H9 (cell line): ENCODE data around the gene SEMA4D. TPM values are rescaled to one million over a fixed set of nuclear protein-coding genes. Genes with fewer than 3 reads are reported as not detected.

Experiments used
- DNase-seq: peaks from one replicate; pipeline ENCODE4 v3.0.0-alpha.2; 2017
- H2AFZ ChIP-seq: one replicate; pipeline ENCODE4 v1.6.1; 2013; ENCODE audit warnings: mild to moderate bottlenecking, low read length, control low read depth, moderate library complexity
- H2AK5ac ChIP-seq: 2 replicates; pipeline ENCODE4 v1.6.1; 2013; ENCODE audit warnings: low read length, control low read depth, mixed read lengths; ENCODE audit not compliant: insufficient read length
- H2BK120ac ChIP-seq: one replicate; pipeline ENCODE4 v1.6.1; 2013; ENCODE audit warnings: low read depth, mild to moderate bottlenecking, low read length, control low read depth, inconsistent platforms; ENCODE audit not compliant: poor library complexity, severe bottlenecking
- H2BK12ac ChIP-seq: 2 replicates; pipeline ENCODE4 v1.6.1; 2013; ENCODE audit warnings: low read length, control low read depth, mixed read lengths, low read depth; ENCODE audit not compliant: insufficient read length
- H2BK15ac ChIP-seq: 2 replicates; pipeline ENCODE4 v1.6.1; 2013; ENCODE audit warnings: low read depth, low read length, control low read depth
- H2BK20ac ChIP-seq: one replicate; pipeline ENCODE4 v1.6.1; 2013; ENCODE audit warnings: low read depth, mild to moderate bottlenecking, low read length, control low read depth, inconsistent platforms; ENCODE audit not compliant: poor library complexity, severe bottlenecking
- H2BK5ac ChIP-seq: 2 replicates; pipeline ENCODE4 v1.6.1; 2013; ENCODE audit warnings: low read length, control low read depth, mixed read lengths; ENCODE audit not compliant: insufficient read length
- H3K14ac ChIP-seq: 2 replicates; pipeline ENCODE4 v1.6.1; 2013; ENCODE audit warnings: low read length, control low read depth; ENCODE audit not compliant: insufficient read depth
- H3K18ac ChIP-seq: 2 replicates; pipeline ENCODE4 v1.6.1; 2013; ENCODE audit warnings: low read depth, mild to moderate bottlenecking, mixed read lengths, low read length, control low read depth; ENCODE audit not compliant: insufficient read length
- H3K23ac ChIP-seq: 2 replicates; pipeline ENCODE4 v1.6.1; 2013; ENCODE audit warnings: low read length, control low read depth, mixed read lengths, low read depth; ENCODE audit not compliant: insufficient read length
- H3K23me2 ChIP-seq: 2 replicates; pipeline ENCODE4 v1.6.1; 2013; ENCODE audit warnings: low read depth, mild to moderate bottlenecking, mixed read lengths, low read length, control low read depth; ENCODE audit not compliant: insufficient read length, poor library complexity, severe bottlenecking
- H3K27ac ChIP-seq: 2 replicates; pipeline ENCODE4 v1.5.1; 2013; ENCODE audit warnings: low read length, control low read depth, mixed read lengths, low read depth; ENCODE audit not compliant: insufficient read length
- H3K27me3 ChIP-seq: 2 replicates; pipeline ENCODE4 v1.6.1; 2013; ENCODE audit warnings: low read length, control low read depth, inconsistent platforms; ENCODE audit not compliant: insufficient read depth
- H3K4ac ChIP-seq: 2 replicates; pipeline ENCODE4 v1.6.1; 2013; ENCODE audit warnings: low read depth, mild to moderate bottlenecking, control low read depth, inconsistent platforms, low read length, moderate library complexity
- H3K4me1 ChIP-seq: 2 replicates; pipeline ENCODE4 v1.6.1; 2013; ENCODE audit warnings: low read length, control low read depth, inconsistent platforms; ENCODE audit not compliant: insufficient read depth
- H3K4me2 ChIP-seq: 2 replicates; pipeline ENCODE4 v1.6.1; 2013; ENCODE audit warnings: low read length, control low read depth, mixed read lengths; ENCODE audit not compliant: insufficient read length, insufficient read depth
- H3K56ac ChIP-seq: 2 replicates; pipeline ENCODE4 v1.6.1; 2013; ENCODE audit warnings: low read depth, mild to moderate bottlenecking, mixed read lengths, low read length, control low read depth; ENCODE audit not compliant: insufficient read length
- H3K79me1 ChIP-seq: 2 replicates; pipeline ENCODE4 v1.6.1; 2013; ENCODE audit warnings: low read depth, mild to moderate bottlenecking, moderate library complexity, low read length, control low read depth, inconsistent platforms; ENCODE audit not compliant: insufficient read depth, poor library complexity, severe bottlenecking
- H3K79me2 ChIP-seq: 2 replicates; pipeline ENCODE4 v1.6.1; 2013; ENCODE audit warnings: low read length, control low read depth, inconsistent platforms; ENCODE audit not compliant: insufficient read depth
- H3K9ac ChIP-seq: 2 replicates; pipeline ENCODE4 v1.6.1; 2013; ENCODE audit warnings: low read length, control low read depth, mixed read lengths; ENCODE audit not compliant: insufficient read length; ENCODE audit errors: extremely low read depth
- H3K9me3 ChIP-seq: one replicate; pipeline ENCODE4 v1.6.1; 2013; ENCODE audit warnings: low read depth, low read length, inconsistent platforms; ENCODE audit not compliant: control insufficient read depth
- H3T11ph ChIP-seq: one replicate; pipeline ENCODE4 v1.6.1; 2013; ENCODE audit warnings: mild to moderate bottlenecking, low read length, control low read depth, inconsistent platforms
- H4K20me1 ChIP-seq: one replicate; pipeline ENCODE4 v1.6.1; 2013; ENCODE audit not compliant: control insufficient read depth, insufficient read length, insufficient read depth
- H4K5ac ChIP-seq: 2 replicates; pipeline ENCODE4 v1.6.1; 2013; ENCODE audit warnings: low read depth, mild to moderate bottlenecking, mixed read lengths, low read length, control low read depth; ENCODE audit not compliant: insufficient read length
- H4K8ac ChIP-seq: replicated peaks from 2 replicates; pipeline ENCODE4 v1.6.1; 2013; ENCODE audit warnings: low read length, control low read depth, mixed read lengths, low read depth; ENCODE audit not compliant: insufficient read length
- H4K91ac ChIP-seq: 2 replicates; pipeline ENCODE4 v1.6.1; 2013; ENCODE audit warnings: low read depth, mild to moderate bottlenecking, moderate library complexity, mixed read lengths, low read length, control low read depth; ENCODE audit not compliant: insufficient read length
- H3K27ac Mint-ChIP-seq, 3 experiments: 2 replicates in 2 of 3; 3 replicates in 1 of 3; pipeline ENCODE4 v1.8.0; 2020 to 2021; ENCODE audit warnings: mixed read lengths in 3 of 3, mild to moderate bottlenecking in 1 of 3, moderate library complexity in 1 of 3
- H3K27me3 Mint-ChIP-seq: 2 replicates; pipeline ENCODE4 v1.8.0; 2021; ENCODE audit warnings: low read depth, mild to moderate bottlenecking, moderate library complexity, mixed read lengths
- H3K36me3 Mint-ChIP-seq, 3 experiments: 2 replicates in 2 of 3; 3 replicates in 1 of 3; pipeline ENCODE4 v1.8.0; 2020 to 2021; ENCODE audit warnings: low read depth in 3 of 3, mixed read lengths in 3 of 3; ENCODE audit not compliant: insufficient read depth in 1 of 3
- H3K4me1 Mint-ChIP-seq, 2 experiments: 2 replicates each; pipeline ENCODE4 v1.8.0; 2020; ENCODE audit warnings: mixed read lengths in 2 of 2
- H3K4me3 Mint-ChIP-seq, 2 experiments: 2 replicates in 1 of 2; 3 replicates in 1 of 2; pipeline ENCODE4 v1.8.0; 2020 to 2021; ENCODE audit warnings: mild to moderate bottlenecking in 2 of 2, mixed read lengths in 2 of 2, moderate library complexity in 1 of 2
- H3K9me3 Mint-ChIP-seq, 2 experiments: 2 replicates in 1 of 2; 3 replicates in 1 of 2; pipeline ENCODE4 v1.8.0; 2020; ENCODE audit warnings: mild to moderate bottlenecking in 2 of 2, mixed read lengths in 2 of 2, moderate library complexity in 1 of 2
- CTCF ChIP-seq: fragments of 200-600 bp; sonication (generic); conservative IDR thresholded peaks from 3 replicates; pipeline ENCODE4 v1.8.0; 2021; ENCODE audit warnings: antibody characterized with exemption, mild to moderate bottlenecking
- WGBS: extraction: QIAGEN DNeasy Blood & Tissue Kit; methylation state at CpG from one replicate; pipeline ENCODE4 v1.1.7; 2013; ENCODE audit warnings: missing lambda C conversion rate, low lambda C conversion rate, mixed read lengths; ENCODE audit not compliant: insufficient read length; ENCODE audit errors: extremely low coverage; 5-methylcytosine and 5-hydroxymethylcytosine counted together
- long read RNA-seq: library from polyadenylated mRNA; unstranded; transcript quantifications from one replicate; pipeline ENCODE4 v2.0.0, GENCODE V29; 2020
- total RNA-seq: library from RNA; stranded (reverse); gene quantifications from 2 replicates; pipeline ENCODE4 v1.2.1, GENCODE V29; 2021

The SEMA4D gene
- total RNA-seq = 41.8 and 47.2 TPM in 2 replicates
- long read RNA-seq, partial matches to known transcripts = 25 of 38 reads
- long read RNA-seq, other reads (novel, unspliced or antisense) = 9 of 38 reads

GRCh38 chr9:89497978-89498851 lies at the start of gene SEMA4D:
SEMA4D (minus strand) TSS chr9:89498113; CDS start chr9:89405456, 92,657 bp downstream.
- H3K27me3 ChIP-seq = no peaks in the 10 kb centered on the region
- no peak within 1 kb of the TSS for H2AK5ac ChIP-seq
- no peak within 1 kb of the TSS for H3K18ac ChIP-seq
- DNase-seq = peak; percentile 84
- TF ChIP-seq CTCF = no peak
- Mint-ChIP-seq H3K36me3 (no peaks in the 10 kb centered on the region; a peak in 1 of 7 replicates), H3K4me1 (peaks cover 57% of the 10 kb centered on the region in 2 experiments), H3K27me3 (no peaks in the 10 kb centered on the region; the same call in none of the 2 replicates), H3K4me3 (peak within 1 kb of the TSS; percentile 67 to 85), H3K27ac (peak within 1 kb of the TSS in 2 of 3 experiments; percentile 73 to 81; a peak in 3 of 7 replicates), H3K9me3 (no peaks in the 10 kb centered on the region)
- H4K5ac ChIP-seq = no peak within 1 kb of the TSS
- peak within 1 kb of the TSS; percentile 90 for H3K4me2 ChIP-seq
- H3K56ac ChIP-seq = no peak within 1 kb of the TSS
- H2BK15ac ChIP-seq = no peak within 1 kb of the TSS
- peaks cover 18% of the 10 kb centered on the region for H3K4me1 ChIP-seq
- H3K9me3 ChIP-seq = no peaks in the 10 kb centered on the region
- H2BK12ac ChIP-seq = no peak within 1 kb of the TSS
- peak within 1 kb of the TSS; percentile 58 for H3K9ac ChIP-seq
- peaks cover 25% of the 10 kb centered on the region; the same call in 1 of the 2 replicates for H3K79me2 ChIP-seq
- H4K91ac ChIP-seq = no peak within 1 kb of the TSS
- H2AFZ ChIP-seq = no peak within 1 kb of the TSS
- H3K14ac ChIP-seq = peak within 1 kb of the TSS; percentile 35; the same call in 1 of the 2 replicates
- WGBS = 100% methylated on average over 1 of the region's 42 CpGs
- H4K8ac ChIP-seq = no peak within 1 kb of the TSS
- H3K27ac ChIP-seq = no peak within 1 kb of the TSS
- H2BK5ac ChIP-seq = no peak within 1 kb of the TSS
- peaks cover 13% of the 10 kb centered on the region for H3K79me1 ChIP-seq
- H4K20me1 ChIP-seq = no peaks in the 10 kb centered on the region
- H3K23me2 ChIP-seq = peaks cover 10% of the 10 kb centered on the region
- H3K23ac ChIP-seq = no peak within 1 kb of the TSS
- H2BK20ac ChIP-seq = no peak within 1 kb of the TSS
- no peak within 1 kb of the TSS for H2BK120ac ChIP-seq
- H3T11ph ChIP-seq = no peak within 1 kb of the TSS
- H3K4ac ChIP-seq = no peak within 1 kb of the TSS
